IMR-90 (cell line): Measurements from ENCODE around the gene PSRC1. TPM values are rescaled to one million over a fixed set of nuclear protein-coding genes. Genes with fewer than 3 reads are reported as not detected.

Source experiments
- ATAC-seq: fragments of 200-7000 bp; cut with Tn5 transposase; 2 replicates; pipeline ENCODE4 v1.9.1; 2020; ENCODE audit warnings: low read depth, mild to moderate bottlenecking, moderate library complexity
- BruUV-seq: library from RNA; stranded (reverse); fragments of 400-500 nt; replicated peaks from 2 replicates; lab custom pipeline; 2021; lab: Mats Ljungman, UMichigan
- CTCF ChIA-PET: fragments of 300-600 bp; formaldehyde crosslinking; extraction: SDS; loops from one replicate; lab custom pipeline; 2021; ENCODE audit warnings: antibody characterized with exemption; lab: Yijun Ruan, JAX
- POLR2A ChIA-PET: fragments of 300-600 bp; sonication (Branson Sonifier 250); formaldehyde crosslinking; loops from one replicate; lab custom pipeline; 2022; ENCODE audit warnings: antibody characterized with exemption; ENCODE audit not compliant: unreplicated experiment; lab: Charles Lee
- DNase-seq: peaks from one replicate; pipeline ENCODE4 v3.0.0; 2013
- H2AFZ ChIP-seq: replicated peaks from 2 replicates; pipeline ENCODE3; 2013; ENCODE audit warnings: low read length, mild to moderate bottlenecking; ENCODE audit not compliant: poor library complexity
- H2AK5ac ChIP-seq: 2 replicates; pipeline ENCODE4 v1.6.1; 2013; ENCODE audit warnings: low read depth, low read length, inconsistent platforms
- H2AK9ac ChIP-seq: replicated peaks from 2 replicates; pipeline ENCODE3; 2013; ENCODE audit warnings: mild to moderate bottlenecking, low read depth, low read length, moderate library complexity; ENCODE audit not compliant: poor library complexity
- H2BK120ac ChIP-seq: 2 replicates; pipeline ENCODE4 v1.6.1; 2013; ENCODE audit warnings: low read depth, low read length, inconsistent platforms
- H2BK15ac ChIP-seq: 3 replicates; pipeline ENCODE4 v1.6.1; 2013; ENCODE audit warnings: low read depth, low read length, inconsistent platforms
- H2BK20ac ChIP-seq: 2 replicates; pipeline ENCODE4 v1.6.1; 2013; ENCODE audit warnings: low read depth, mild to moderate bottlenecking, inconsistent platforms, low read length, moderate library complexity
- H2BK5ac ChIP-seq: 2 replicates; pipeline ENCODE4 v1.6.1; 2013; ENCODE audit warnings: mild to moderate bottlenecking, low read depth, low read length, inconsistent platforms; ENCODE audit not compliant: poor library complexity, severe bottlenecking
- H3K14ac ChIP-seq: replicated peaks from 2 replicates; pipeline ENCODE4 v1.6.1; 2013; ENCODE audit warnings: low read depth, low read length, inconsistent platforms
- H3K18ac ChIP-seq: 2 replicates; pipeline ENCODE4 v1.6.1; 2013; ENCODE audit warnings: low read depth, low read length, control low read depth
- H3K23ac ChIP-seq: 2 replicates; pipeline ENCODE4 v1.6.1; 2013; ENCODE audit warnings: low read depth, low read length, inconsistent platforms
- H3K27ac ChIP-seq: 2 replicates; pipeline ENCODE4 v1.5.1; 2013; ENCODE audit warnings: mild to moderate bottlenecking, control low read depth, low read length; ENCODE audit not compliant: insufficient read depth
- H3K27me3 ChIP-seq: 2 replicates; pipeline ENCODE4 v1.6.1; 2013; ENCODE audit warnings: low read length; ENCODE audit not compliant: control insufficient read depth, insufficient read depth
- H3K36me3 ChIP-seq: 2 replicates; pipeline ENCODE4 v1.6.1; 2013; ENCODE audit warnings: low read length, mixed read lengths; ENCODE audit not compliant: control insufficient read depth, insufficient read depth
- H3K4ac ChIP-seq: 2 replicates; pipeline ENCODE4 v1.6.1; 2013; ENCODE audit warnings: low read depth, low read length, inconsistent platforms
- H3K4me1 ChIP-seq: 2 replicates; pipeline ENCODE4 v1.6.1; 2013; ENCODE audit warnings: low read length, mixed read lengths; ENCODE audit not compliant: control insufficient read depth, insufficient read depth
- H3K4me2 ChIP-seq: 2 replicates; pipeline ENCODE4 v1.6.1; 2013; ENCODE audit warnings: low read depth, mild to moderate bottlenecking, control low read depth, low read length, moderate library complexity
- H3K4me3 ChIP-seq: 2 replicates; pipeline ENCODE4 v1.5.1; 2013; ENCODE audit warnings: low read depth, mild to moderate bottlenecking, control low read depth, low read length, moderate library complexity; ENCODE audit not compliant: insufficient read depth
- H3K56ac ChIP-seq: 2 replicates; pipeline ENCODE4 v1.6.1; 2013; ENCODE audit warnings: low read length, inconsistent platforms; ENCODE audit not compliant: insufficient read depth; ENCODE audit errors: extremely low read depth
- H3K79me1 ChIP-seq, 2 experiments: 2 replicates each; pipeline ENCODE4 v1.6.1; 2013; ENCODE audit warnings: low read length in 2 of 2, inconsistent platforms in 1 of 2, low read depth in 1 of 2
- H3K9ac ChIP-seq: 2 replicates; pipeline ENCODE4 v1.6.1; 2013; ENCODE audit warnings: low read depth, low read length, control low read depth
- H3K9me1 ChIP-seq: 2 replicates; pipeline ENCODE4 v1.6.1; 2013; ENCODE audit warnings: low read length, inconsistent platforms; ENCODE audit not compliant: insufficient read depth
- H3K9me3 ChIP-seq: 2 replicates; pipeline ENCODE4 v1.6.1; 2013; ENCODE audit warnings: low read length; ENCODE audit not compliant: control insufficient read depth, insufficient read depth
- H4K20me1 ChIP-seq: 2 replicates; pipeline ENCODE4 v1.6.1; 2013; ENCODE audit warnings: low read length, inconsistent platforms; ENCODE audit not compliant: insufficient read depth
- H4K5ac ChIP-seq: 2 replicates; pipeline ENCODE4 v1.6.1; 2013; ENCODE audit warnings: mild to moderate bottlenecking, low read depth, low read length, control low read depth
- H4K8ac ChIP-seq, 2 experiments: 2 replicates each; pipeline ENCODE4 v1.6.1; 2013; ENCODE audit warnings: low read depth in 2 of 2, low read length in 2 of 2, control low read depth in 1 of 2, inconsistent platforms in 1 of 2
- H4K91ac ChIP-seq: 2 replicates; pipeline ENCODE4 v1.6.1; 2013; ENCODE audit warnings: low read depth, low read length, inconsistent platforms; ENCODE audit not compliant: insufficient read depth
- BHLHE40 ChIP-seq: fragments of 150-350 bp; IDR thresholded peaks from 2 replicates; pipeline ENCODE4 v1.6.1; 2016; ENCODE audit warnings: mild to moderate bottlenecking, low read depth, low read length
- CEBPB ChIP-seq: IDR thresholded peaks from 2 replicates; pipeline ENCODE4 v1.6.1; 2012; ENCODE audit warnings: low read depth, low read length, improper control_type of control experiment
- CHD1 ChIP-seq: IDR thresholded peaks from 2 replicates; pipeline ENCODE4 v1.6.1; 2012; ENCODE audit warnings: low read depth, low read length, improper control_type of control experiment
- MAFK ChIP-seq: IDR thresholded peaks from 2 replicates; pipeline ENCODE4 v1.6.1; 2012; ENCODE audit warnings: low read depth, low read length, improper control_type of control experiment
- MAZ ChIP-seq: IDR thresholded peaks from 2 replicates; pipeline ENCODE4 v1.6.1; 2012; ENCODE audit warnings: low read depth, mild to moderate bottlenecking, low read length, improper control_type of control experiment, moderate library complexity, borderline replicate concordance
- MXI1 ChIP-seq: IDR thresholded peaks from 2 replicates; pipeline ENCODE4 v1.6.1; 2012; ENCODE audit warnings: low read depth, mild to moderate bottlenecking, low read length, moderate library complexity, borderline replicate concordance
- NFE2L2 ChIP-seq: fragments of 150-350 bp; IDR thresholded peaks from 2 replicates; pipeline ENCODE4 v1.6.1; 2016; ENCODE audit warnings: low read depth, mild to moderate bottlenecking, low read length
- POLR2A ChIP-seq: IDR thresholded peaks from 2 replicates; pipeline ENCODE4 v1.6.1; 2012; ENCODE audit warnings: mild to moderate bottlenecking, low read depth, low read length
- RFX5 ChIP-seq: IDR thresholded peaks from 2 replicates; pipeline ENCODE4 v1.8.0; 2012; ENCODE audit warnings: low read depth, mild to moderate bottlenecking, low read length, moderate library complexity
- WGBS, 2 experiments: methylation state at CpG; one replicate each; pipeline versions ENCODE4 v1.1.5 to v1.1.7; 2013; ENCODE audit warnings: missing lambda C conversion rate in 2 of 2; ENCODE audit not compliant: insufficient read length in 1 of 2; ENCODE audit errors: extremely low coverage in 2 of 2; 5-methylcytosine and 5-hydroxymethylcytosine counted together
- dilution Hi-C: fragments of 300-500 bp; cut with HindIII; formaldehyde crosslinking; loops from one replicate; pipeline ENCODE4 v1.14.3; 2018; ENCODE audit warnings: low sequenced_read_pairs; ENCODE audit not compliant: unreplicated experiment
- in situ Hi-C: fragments of 300-500 bp; cut with MboI; formaldehyde crosslinking; loops from 3 replicates; pipeline ENCODE4 v1.14.3; 2019; ENCODE audit warnings: low sequenced_read_pairs, inconsistent platforms, mixed read lengths
- intact Hi-C: fragments of 100-400 bp; cut with micrococcal nuclease; formaldehyde crosslinking; loops from 2 replicates; pipeline ENCODE4 v1.10.0; 2022
- polyA plus RNA-seq, 3 experiments: library from polyadenylated mRNA; depleted of rRNA; stranded (reverse); fragments of >200 nt; gene quantifications; 2 replicates each; pipeline ENCODE4 v1.2.3, GENCODE V29; 2012; ENCODE audit warnings: low replicate concordance in 1 of 3
- total RNA-seq: library from RNA; depleted of rRNA; stranded (reverse); fragments of >200 nt; gene quantifications from 2 replicates; pipeline ENCODE4 v1.2.3, GENCODE V29; 2012
- TF ChIP-seq, protein P1 (sequence below): conservative IDR thresholded peaks from 2 replicates; pipeline ENCODE4 v1.5.1; 2012; ENCODE audit warnings: mild to moderate bottlenecking, low read depth, low read length, improper control_type of control experiment
- TF ChIP-seq, protein P2 (sequence below): fragments of 150-350 bp; IDR thresholded peaks from 2 replicates; pipeline ENCODE4 v1.6.1; 2017; ENCODE audit warnings: mild to moderate bottlenecking, antibody characterized with exemption, low read length, low read depth

PSRC1 gene
- total and polyA plus RNA-seq, 2 of the 4 experiments (the other 2 are of a cell fraction) = 34.6 to 40.3 TPM

DNA sequence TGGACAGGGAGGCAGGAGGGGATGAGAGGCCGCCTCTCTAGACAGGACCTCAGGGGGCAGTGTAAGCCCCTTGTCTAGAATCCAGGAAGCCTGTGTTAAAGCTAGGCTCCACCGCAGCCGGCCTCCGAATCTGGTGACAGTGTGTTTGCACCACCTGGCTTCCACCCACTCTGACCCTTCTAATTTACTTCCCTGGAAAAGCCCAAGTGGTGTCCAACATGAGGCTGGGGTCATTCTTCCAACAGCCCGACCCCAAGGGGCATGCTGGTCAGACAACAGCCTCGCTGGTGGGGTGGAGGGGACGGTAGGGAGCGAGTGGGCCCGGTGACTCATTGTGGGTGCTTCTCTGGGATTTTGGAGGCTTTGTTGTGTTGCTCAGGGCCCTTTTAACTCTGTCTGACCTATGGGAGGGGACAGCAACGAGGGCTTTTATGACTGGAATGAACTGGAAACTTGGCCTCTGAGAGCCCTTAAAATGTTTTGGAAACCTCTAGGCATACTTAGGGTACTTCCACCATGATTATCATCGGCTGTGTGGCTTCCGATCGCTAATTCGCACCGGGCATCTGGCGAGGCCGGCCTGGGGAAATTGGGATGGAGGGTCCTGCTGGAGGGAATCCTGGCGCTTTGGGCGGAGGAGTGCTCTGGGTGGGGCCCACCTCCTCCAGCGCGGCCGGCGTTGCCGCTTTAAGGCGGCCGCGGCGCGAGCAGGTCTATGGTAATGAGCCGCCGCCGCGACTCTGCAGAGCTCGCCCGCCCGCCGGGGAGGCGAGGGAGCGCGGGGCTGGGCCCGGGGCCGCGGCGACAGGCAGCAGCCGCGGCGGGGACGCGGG lies 33.9 kb downstream of the PSRC1 start, which contains the start of gene CELSR2:
Gene CELSR2 (plus strand): TSS at position 743 of the 833 bp plus-strand sequence. CDS start 541 bp downstream, outside the sequence.
- Histone ChIP-seq H4K91ac (peak within 1 kb of the TSS; percentile 36; the same call in 1 of the 2 replicates), H4K8ac (peak within 1 kb of the TSS in 1 of 2 experiments; percentile 57; a peak in 2 of 4 replicates), H2BK5ac (no peak within 1 kb of the TSS), H3K9me1 (no peaks in the 10 kb centered on the region; the same call in 1 of the 2 replicates), H3K9me3 (no peaks in the 10 kb centered on the region), H2BK20ac (no peak within 1 kb of the TSS), H3K14ac (peak within 1 kb of the TSS; percentile 37; the same call in 1 of the 2 replicates), H3K4me1 (peaks cover 13% of the 10 kb centered on the region), H3K79me1 (no peaks in the 10 kb centered on the region), H3K4me3 (peak within 1 kb of the TSS; percentile 54), H2AFZ (peak within 1 kb of the TSS; percentile 90), H3K4me2 (peak within 1 kb of the TSS; percentile 76), H2BK15ac (0 out of 3 replicates have a peak within 1 kb of the TSS, but pooled peaks have one; percentile 8), H3K18ac (no peak within 1 kb of the TSS), H3K27me3 (no peaks in the 10 kb centered on the region), H3K36me3 (no peaks in the 10 kb centered on the region), H3K4ac (peak within 1 kb of the TSS; percentile 52; the same call in 1 of the 2 replicates), H3K23ac (peak within 1 kb of the TSS; percentile 71; the same call in 1 of the 2 replicates), H2AK9ac (peak within 1 kb of the TSS; percentile 67), H2BK120ac (peak within 1 kb of the TSS; percentile 56; the same call in 1 of the 2 replicates), H3K27ac (no peak within 1 kb of the TSS), H3K56ac (no peak within 1 kb of the TSS), H3K9ac (no peak within 1 kb of the TSS), H4K20me1 (no peaks in the 10 kb centered on the region), H2AK5ac (peak within 1 kb of the TSS; percentile 49; the same call in 1 of the 2 replicates), H4K5ac (no peak within 1 kb of the TSS; the same call in 1 of the 2 replicates)
- 9% methylated on average over 18 of the region's 49 CpGs; no CpG with 5 or more reads in 1 of the 2 experiments for WGBS, 2 experiments
- ChIA-PET CTCF (no interaction called here), POLR2A (interaction anchor here (0.5 kb wide), 2 partner anchors 7 to 178 kb away, joined by 3 to 10 read pairs; no protein-coding TSS in a partner anchor)
- in situ Hi-C loops = no loop called here
- intact Hi-C loops = loop anchor here (1.0 kb wide), 1 partner anchor 9 kb away; no protein-coding TSS in a partner anchor
- TF ChIP-seq NFE2L2 (no peak), CHD1 (no peak), MAZ (no peak), MAFK (no peak), BHLHE40 (no peak), CEBPB (no peak), POLR2A (no peak), MXI1 (no peak), RFX5 (no peak)
- TF ChIP-seq, protein P1, sequence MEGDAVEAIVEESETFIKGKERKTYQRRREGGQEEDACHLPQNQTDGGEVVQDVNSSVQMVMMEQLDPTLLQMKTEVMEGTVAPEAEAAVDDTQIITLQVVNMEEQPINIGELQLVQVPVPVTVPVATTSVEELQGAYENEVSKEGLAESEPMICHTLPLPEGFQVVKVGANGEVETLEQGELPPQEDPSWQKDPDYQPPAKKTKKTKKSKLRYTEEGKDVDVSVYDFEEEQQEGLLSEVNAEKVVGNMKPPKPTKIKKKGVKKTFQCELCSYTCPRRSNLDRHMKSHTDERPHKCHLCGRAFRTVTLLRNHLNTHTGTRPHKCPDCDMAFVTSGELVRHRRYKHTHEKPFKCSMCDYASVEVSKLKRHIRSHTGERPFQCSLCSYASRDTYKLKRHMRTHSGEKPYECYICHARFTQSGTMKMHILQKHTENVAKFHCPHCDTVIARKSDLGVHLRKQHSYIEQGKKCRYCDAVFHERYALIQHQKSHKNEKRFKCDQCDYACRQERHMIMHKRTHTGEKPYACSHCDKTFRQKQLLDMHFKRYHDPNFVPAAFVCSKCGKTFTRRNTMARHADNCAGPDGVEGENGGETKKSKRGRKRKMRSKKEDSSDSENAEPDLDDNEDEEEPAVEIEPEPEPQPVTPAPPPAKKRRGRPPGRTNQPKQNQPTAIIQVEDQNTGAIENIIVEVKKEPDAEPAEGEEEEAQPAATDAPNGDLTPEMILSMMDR = no peak
- TF ChIP-seq, protein P2, sequence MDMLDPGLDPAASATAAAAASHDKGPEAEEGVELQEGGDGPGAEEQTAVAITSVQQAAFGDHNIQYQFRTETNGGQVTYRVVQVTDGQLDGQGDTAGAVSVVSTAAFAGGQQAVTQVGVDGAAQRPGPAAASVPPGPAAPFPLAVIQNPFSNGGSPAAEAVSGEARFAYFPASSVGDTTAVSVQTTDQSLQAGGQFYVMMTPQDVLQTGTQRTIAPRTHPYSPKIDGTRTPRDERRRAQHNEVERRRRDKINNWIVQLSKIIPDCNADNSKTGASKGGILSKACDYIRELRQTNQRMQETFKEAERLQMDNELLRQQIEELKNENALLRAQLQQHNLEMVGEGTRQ = no peak
- ATAC-seq (peak; percentile 88), DNase-seq (peak; percentile 54)
- BruUV-seq = no TSS peak
- dilution Hi-C loops = no loop called here
